OCI-LY1 (cell line): Measurements from ENCODE around the gene RIN1.
A peak's percentile ranks its signal among the peaks of the same experiment; 100 is the strongest.

ENCODE experiments used
- H2AFZ ChIP-seq: fragments of 200-600 bp; sonication (generic), shearing (Covaris generic); 2 replicates; pipeline ENCODE4 v1.6.0; 2014; ENCODE audit warnings: antibody characterized with exemption, mild to moderate bottlenecking, low read length
- H3F3A ChIP-seq: fragments of 200-600 bp; sonication (generic), shearing (Covaris generic); 2 replicates; pipeline ENCODE4 v1.6.0; 2014; ENCODE audit warnings: mild to moderate bottlenecking, antibody characterized with exemption, low read length, moderate library complexity; ENCODE audit not compliant: insufficient read depth
- H3K27ac ChIP-seq: fragments of 200-600 bp; sonication (generic); 2 replicates; pipeline ENCODE4 v1.5.1; 2014; ENCODE audit warnings: low read length, mixed run types, mild to moderate bottlenecking, low read depth; ENCODE audit not compliant: poor library complexity, severe bottlenecking
- H3K27me3 ChIP-seq: fragments of 200-600 bp; sonication (generic); 2 replicates; pipeline ENCODE4 v1.6.0; 2014; ENCODE audit warnings: antibody characterized with exemption, mild to moderate bottlenecking, low read length, moderate library complexity; ENCODE audit not compliant: insufficient read depth
- H3K36me3 ChIP-seq: fragments of 200-600 bp; sonication (generic); 2 replicates; pipeline ENCODE4 v1.6.1; 2014; ENCODE audit warnings: mild to moderate bottlenecking, antibody characterized with exemption, low read length, moderate library complexity, mixed read lengths; ENCODE audit not compliant: insufficient read depth
- H3K4me1 ChIP-seq: fragments of 200-600 bp; sonication (generic); 2 replicates; pipeline ENCODE4 v1.5.1; 2014; ENCODE audit warnings: mild to moderate bottlenecking, low read length, moderate library complexity; ENCODE audit not compliant: insufficient read depth, severe bottlenecking
- H3K4me2 ChIP-seq: fragments of 200-600 bp; sonication (generic), shearing (Covaris generic); 2 replicates; pipeline ENCODE4 v1.6.1; 2014; ENCODE audit warnings: low read length
- H3K4me3 ChIP-seq: fragments of 200-600 bp; sonication (generic); 2 replicates; pipeline ENCODE4 v1.5.1; 2014; ENCODE audit warnings: low read length, low read depth, mild to moderate bottlenecking, mixed read lengths; ENCODE audit not compliant: poor library complexity, severe bottlenecking
- H3K79me2 ChIP-seq: fragments of 200-600 bp; shearing (Covaris generic); 2 replicates; pipeline ENCODE4 v1.6.1; 2016; ENCODE audit warnings: mixed run types, low read length, mixed read lengths; ENCODE audit not compliant: insufficient read depth
- H3K9ac ChIP-seq: fragments of 200-600 bp; sonication (generic), shearing (Covaris generic); 2 replicates; pipeline ENCODE4 v1.6.1; 2014; ENCODE audit warnings: mild to moderate bottlenecking, low read length, mixed read lengths
- H3K9me2 ChIP-seq: fragments of 200-600 bp; sonication (generic), shearing (Covaris generic); 2 replicates; pipeline ENCODE4 v1.6.1; 2014; ENCODE audit warnings: low read depth, mild to moderate bottlenecking, low read length, mixed read lengths
- H3K9me3 ChIP-seq: fragments of 200-600 bp; shearing (Covaris generic); 2 replicates; pipeline ENCODE4 v1.6.1; 2014; ENCODE audit warnings: low read length, mixed read lengths
- H4K20me1 ChIP-seq: fragments of 200-600 bp; sonication (generic), shearing (Covaris generic); 2 replicates; pipeline ENCODE4 v1.6.0; 2016; ENCODE audit warnings: mild to moderate bottlenecking, low read length; ENCODE audit not compliant: insufficient read depth
- CTCF ChIP-seq: fragments of 200-600 bp; sonication (generic), shearing (Covaris generic); IDR thresholded peaks from 2 replicates; pipeline ENCODE4 v1.5.1; 2017; ENCODE audit warnings: mild to moderate bottlenecking, antibody characterized with exemption, low read length, moderate library complexity, mixed read lengths
- EZH2 ChIP-seq: fragments of 200-600 bp; sonication (generic), shearing (Covaris generic); IDR thresholded peaks from 2 replicates; pipeline ENCODE4 v1.8.0; 2017; ENCODE audit warnings: borderline replicate concordance, mixed run types, mild to moderate bottlenecking, antibody characterized with exemption, low read length, moderate library complexity, mixed read lengths

Gene RIN1

DNA sequence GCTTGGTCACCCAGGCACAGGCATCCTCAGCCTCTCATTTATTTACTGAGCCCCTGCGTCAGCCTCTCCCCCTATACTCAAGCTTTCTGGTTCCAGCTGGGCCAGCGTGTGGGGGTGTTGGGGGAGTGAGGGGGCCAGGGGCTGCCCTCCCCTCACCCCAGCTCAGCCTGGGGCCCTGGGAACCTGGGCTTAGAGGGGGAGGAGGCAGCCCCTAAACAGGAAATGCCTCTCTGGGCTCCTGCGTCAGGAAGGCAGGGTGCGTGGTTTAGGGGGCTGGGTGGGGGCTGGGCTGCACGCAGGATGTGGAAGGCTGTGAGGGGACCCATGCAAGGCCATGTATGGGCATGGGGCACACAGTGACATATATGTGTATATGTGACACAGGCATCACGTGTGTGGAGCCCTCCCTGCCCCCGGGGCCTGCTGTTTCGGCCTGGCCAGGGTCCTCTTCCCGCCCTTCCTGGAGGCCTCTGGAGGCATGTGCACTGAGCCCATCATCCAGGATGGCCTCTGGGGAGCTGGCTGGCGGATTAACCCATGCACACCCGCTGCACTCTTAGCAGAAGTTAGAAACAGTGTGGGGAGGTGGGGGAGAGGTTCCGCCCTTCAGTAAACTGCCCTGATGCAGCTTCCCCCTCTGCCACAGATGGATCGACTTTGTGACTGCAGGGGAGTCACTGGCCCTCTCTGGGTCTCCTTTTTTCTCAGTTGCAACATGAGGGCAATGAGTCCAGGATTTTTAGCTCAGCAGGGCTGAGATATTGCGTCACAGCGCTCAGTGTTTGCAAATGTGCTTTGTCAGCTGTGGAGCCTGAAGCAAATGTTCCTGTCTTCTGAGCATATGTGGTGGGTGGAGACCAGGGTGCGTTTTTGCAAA, 18.3 kb downstream of the RIN1 start:
- H3F3A ChIP-seq = no peaks in the 10 kb centered on the region
- peak overlapping the region; percentile 65 for H3K4me2 ChIP-seq
- peak overlapping the region; percentile 9; the same call in 1 of the 2 replicates for H2AFZ ChIP-seq
- no peaks in the 10 kb centered on the region for H4K20me1 ChIP-seq
- peak overlapping the region; percentile 91 for H3K27ac ChIP-seq
- no peaks in the 10 kb centered on the region for H3K79me2 ChIP-seq
- no peak for TF ChIP-seq EZH2
- TF ChIP-seq CTCF = no peak
- peaks cover 43% of the 10 kb centered on the region for H3K4me1 ChIP-seq
- H3K36me3 ChIP-seq = no peaks in the 10 kb centered on the region
- H3K27me3 ChIP-seq = no peaks in the 10 kb centered on the region
- no peaks in the 10 kb centered on the region for H3K9me2 ChIP-seq
- peak overlapping the region; percentile 62 for H3K9ac ChIP-seq
- H3K4me3 ChIP-seq = peak overlapping the region; percentile 19
- H3K9me3 ChIP-seq = no peaks in the 10 kb centered on the region

DNA sequence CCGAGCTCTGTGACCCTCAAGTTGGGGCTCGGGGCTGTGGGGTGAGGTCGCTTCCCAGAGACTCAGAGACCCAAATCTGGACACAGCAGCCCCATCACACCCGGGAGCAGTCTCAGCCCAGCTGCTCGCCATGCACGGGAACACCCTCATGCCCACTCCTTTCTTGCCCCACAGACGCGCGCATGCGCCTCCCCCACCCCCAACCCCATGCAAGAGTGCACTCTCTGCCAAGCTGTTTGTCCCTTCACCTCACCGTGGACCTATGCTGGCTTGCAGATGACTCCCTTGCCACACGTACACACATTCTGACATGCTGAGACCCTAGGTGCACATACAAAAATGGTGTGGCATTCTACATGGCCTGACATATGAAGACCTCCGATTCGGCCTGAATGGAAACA, 18.9 kb downstream of the RIN1 start:
- H3K4me2 ChIP-seq = peak overlapping the region; percentile 65
- no peaks in the 10 kb centered on the region for H3K9me2 ChIP-seq
- H3K27me3 ChIP-seq = no peaks in the 10 kb centered on the region
- no peak for TF ChIP-seq CTCF
- TF ChIP-seq EZH2 = no peak
- peak overlapping the region; percentile 19 for H3K4me3 ChIP-seq
- no peaks in the 10 kb centered on the region for H4K20me1 ChIP-seq
- peak overlapping the region; percentile 91 for H3K27ac ChIP-seq
- H3K9me3 ChIP-seq = no peaks in the 10 kb centered on the region
- H3F3A ChIP-seq = no peaks in the 10 kb centered on the region
- H3K79me2 ChIP-seq = no peaks in the 10 kb centered on the region
- H2AFZ ChIP-seq = no peak overlapping the region
- peaks cover 41% of the 10 kb centered on the region for H3K4me1 ChIP-seq
- H3K36me3 ChIP-seq = no peaks in the 10 kb centered on the region
- peak overlapping the region; percentile 62 for H3K9ac ChIP-seq

DNA sequence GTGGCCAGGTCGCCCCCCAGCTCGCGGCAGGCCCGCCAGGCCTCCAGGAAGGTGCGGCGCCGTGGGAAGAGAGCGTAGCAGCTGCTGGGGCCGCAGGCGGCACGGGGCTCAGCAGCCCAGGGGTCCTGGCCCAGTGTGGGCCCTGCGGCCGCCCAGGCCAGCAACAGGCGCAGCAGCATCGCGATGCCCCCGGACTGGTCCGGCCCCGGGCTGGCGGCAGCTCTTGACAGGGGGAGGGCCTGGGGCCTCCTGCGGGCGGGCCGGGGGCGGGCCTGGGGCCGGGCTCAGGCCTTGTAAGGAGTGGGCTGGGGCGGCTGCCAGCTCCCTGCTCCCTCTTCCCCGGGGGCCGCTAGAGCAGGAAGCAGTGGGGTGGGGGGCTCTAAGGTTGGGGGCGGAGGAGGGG, 19.4 kb downstream of the RIN1 start, which contains the start of gene CD248:
Gene CD248, minus strand, starts transcription at position 196 of the 403 bp plus-strand sequence. Its CDS starts 17 bp downstream, at position 179.
- H3K36me3 ChIP-seq = no peaks in the 10 kb centered on the region
- H3K79me2 ChIP-seq = no peaks in the 10 kb centered on the region
- H3K9me2 ChIP-seq = no peaks in the 10 kb centered on the region
- no peak within 1 kb of the TSS for H2AFZ ChIP-seq
- TF ChIP-seq EZH2 (no peak), CTCF (no peak)
- peak within 1 kb of the TSS; percentile 62 for H3K9ac ChIP-seq
- H3K4me3 ChIP-seq = peak within 1 kb of the TSS; percentile 19
- H3K27me3 ChIP-seq = no peaks in the 10 kb centered on the region
- no peaks in the 10 kb centered on the region for H3K9me3 ChIP-seq
- H3K4me1 ChIP-seq = peaks cover 40% of the 10 kb centered on the region
- H3K27ac ChIP-seq = peak within 1 kb of the TSS; percentile 91
- H3K4me2 ChIP-seq = peak within 1 kb of the TSS; percentile 65
- no peaks in the 10 kb centered on the region for H3F3A ChIP-seq
- H4K20me1 ChIP-seq = no peaks in the 10 kb centered on the region
